Fibroblast of the aortic adventitia (primary cell): ENCODE measurements around the gene HERC2. TPM values are rescaled to one million over a fixed set of nuclear protein-coding genes. Genes with fewer than 3 reads are reported as not detected.
A peak's percentile ranks its signal among the peaks of the same experiment; 100 is the strongest.

Experiments
- DNase-seq: peaks from one replicate; pipeline ENCODE4 v3.0.0-alpha.2; 2010; ENCODE audit warnings: low read depth
- H3K4me3 ChIP-seq: 2 replicates; pipeline ENCODE4 v1.5.1; 2011; ENCODE audit warnings: low read depth, mild to moderate bottlenecking, control low read depth, low read length, moderate library complexity
- total RNA-seq: library from RNA; depleted of rRNA; stranded (reverse); fragments of >200 nt; gene quantifications from 2 replicates; pipeline ENCODE4 v1.2.3, GENCODE V29; 2012; ENCODE audit warnings: low replicate concordance
- TF ChIP-seq, protein P1 (sequence below): IDR thresholded peaks from 2 replicates; pipeline ENCODE4 v1.5.1; 2011; ENCODE audit warnings: mild to moderate bottlenecking, low read length, control low read depth, inconsistent platforms; ENCODE audit not compliant: insufficient read depth

The HERC2 gene
- total RNA-seq, 1 donor = 49.1 TPM

DNA sequence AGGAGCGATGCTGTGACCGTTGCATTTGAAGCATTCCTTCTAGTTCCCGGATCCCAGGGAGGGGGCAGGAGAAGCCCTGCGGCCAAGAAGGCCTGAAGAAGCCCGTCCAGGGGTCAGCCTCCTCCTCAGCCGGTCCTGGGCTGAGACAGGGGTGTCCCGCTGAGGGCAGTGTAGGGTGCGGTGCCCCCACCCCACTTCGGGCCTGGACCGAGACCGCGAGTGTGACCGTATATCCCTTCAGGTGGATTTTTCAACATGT lies 225.6 kb downstream of the HERC2 start:
- no peak for DNase-seq
- TF ChIP-seq, protein P1, sequence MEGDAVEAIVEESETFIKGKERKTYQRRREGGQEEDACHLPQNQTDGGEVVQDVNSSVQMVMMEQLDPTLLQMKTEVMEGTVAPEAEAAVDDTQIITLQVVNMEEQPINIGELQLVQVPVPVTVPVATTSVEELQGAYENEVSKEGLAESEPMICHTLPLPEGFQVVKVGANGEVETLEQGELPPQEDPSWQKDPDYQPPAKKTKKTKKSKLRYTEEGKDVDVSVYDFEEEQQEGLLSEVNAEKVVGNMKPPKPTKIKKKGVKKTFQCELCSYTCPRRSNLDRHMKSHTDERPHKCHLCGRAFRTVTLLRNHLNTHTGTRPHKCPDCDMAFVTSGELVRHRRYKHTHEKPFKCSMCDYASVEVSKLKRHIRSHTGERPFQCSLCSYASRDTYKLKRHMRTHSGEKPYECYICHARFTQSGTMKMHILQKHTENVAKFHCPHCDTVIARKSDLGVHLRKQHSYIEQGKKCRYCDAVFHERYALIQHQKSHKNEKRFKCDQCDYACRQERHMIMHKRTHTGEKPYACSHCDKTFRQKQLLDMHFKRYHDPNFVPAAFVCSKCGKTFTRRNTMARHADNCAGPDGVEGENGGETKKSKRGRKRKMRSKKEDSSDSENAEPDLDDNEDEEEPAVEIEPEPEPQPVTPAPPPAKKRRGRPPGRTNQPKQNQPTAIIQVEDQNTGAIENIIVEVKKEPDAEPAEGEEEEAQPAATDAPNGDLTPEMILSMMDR = no peak

GRCh38 chr15:28094732-28095521 lies 227.1 kb downstream of the HERC2 start:
- no peak for DNase-seq
- H3K4me3 ChIP-seq = peak overlapping the region; percentile 9
- TF ChIP-seq, protein P1 = no peak

More for the DNA sequence above, 225.6 kb downstream of the HERC2 start:
- peak overlapping the region; percentile 59 for H3K4me3 ChIP-seq

DNA sequence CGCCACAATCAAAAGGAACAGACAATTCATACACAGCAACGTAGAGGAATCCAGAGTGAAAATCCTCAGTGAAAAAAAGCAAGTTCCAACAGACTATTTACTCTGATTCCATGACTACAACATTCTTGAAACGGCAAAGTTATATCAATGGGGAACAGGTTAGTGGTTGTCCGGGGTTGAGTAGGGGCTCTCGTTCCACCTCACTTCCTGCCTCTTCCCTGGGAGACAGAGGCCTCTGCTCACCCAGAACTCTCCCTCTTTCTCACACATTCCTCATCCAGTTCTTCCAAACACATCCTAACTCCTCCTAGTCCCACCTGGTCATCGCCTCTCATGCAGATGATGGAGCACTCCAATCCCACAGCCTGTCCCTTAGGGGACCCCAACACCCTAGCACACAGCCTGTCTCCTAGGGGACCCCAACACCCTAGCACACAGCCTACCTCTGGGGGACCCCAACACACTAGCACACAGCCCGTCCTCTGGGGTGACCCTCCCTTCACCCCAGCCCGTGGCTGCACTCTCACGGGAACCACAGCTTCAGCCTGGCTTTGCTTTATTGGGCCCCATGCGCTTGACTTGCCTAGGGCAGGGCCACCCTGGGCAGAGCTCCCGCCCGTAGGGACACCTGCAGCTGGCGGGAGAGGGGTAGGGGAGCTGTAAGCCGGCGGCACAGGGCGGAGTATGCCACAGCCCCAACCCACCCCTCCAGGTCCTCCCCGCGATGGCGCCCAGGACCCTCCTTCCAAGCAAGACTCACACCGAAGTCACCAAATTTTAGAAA lies 228.0 kb downstream of the HERC2 start:
- H3K4me3 ChIP-seq = no peak overlapping the region
- no peak for DNase-seq
- TF ChIP-seq, protein P1 = no peak

GRCh38 chr15:28091313-28091712 lies 230.7 kb downstream of the HERC2 start:
- TF ChIP-seq, protein P1 = no peak
- DNase-seq = no peak
- H3K4me3 ChIP-seq = no peak overlapping the region

GRCh38 chr15:28086175-28086703 lies 235.7 kb downstream of the HERC2 start:
- peak; percentile 57 for DNase-seq
- TF ChIP-seq, protein P1 = peak; percentile 87
- H3K4me3 ChIP-seq = no peak overlapping the region

DNA sequence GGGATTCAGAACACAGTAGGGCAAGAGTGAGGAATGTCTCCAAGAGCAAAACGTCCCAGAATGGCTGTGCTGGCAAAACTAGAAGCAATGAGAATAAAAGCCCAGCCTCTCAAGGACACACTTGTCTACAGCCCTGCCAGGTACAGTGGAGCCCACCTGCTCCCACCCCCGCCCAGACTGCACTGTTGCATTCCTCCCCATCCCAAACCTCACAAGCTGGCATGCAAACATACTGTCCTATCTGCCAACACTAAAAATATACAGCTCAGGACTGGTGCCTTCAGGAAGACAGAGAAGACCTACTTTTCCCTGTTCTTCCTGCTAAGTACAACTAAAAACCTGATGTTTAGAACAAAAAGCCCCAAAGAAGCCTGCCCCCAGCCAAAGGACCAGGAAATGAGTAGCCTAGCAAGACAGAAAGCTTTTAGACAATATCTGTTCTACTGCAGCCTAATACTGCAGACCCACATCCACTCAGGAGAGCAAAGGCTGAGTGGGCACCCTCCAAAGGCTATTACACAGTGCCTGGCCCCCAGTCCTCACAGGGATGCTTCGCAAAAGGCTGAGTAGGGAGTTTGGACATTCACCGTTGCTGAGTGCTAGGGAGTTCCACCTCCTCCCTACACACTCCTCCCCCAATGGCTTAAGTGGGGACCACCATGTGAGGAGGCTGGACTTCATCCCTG lies 236.3 kb downstream of the HERC2 start:
- TF ChIP-seq, protein P1 = no peak
- DNase-seq = no peak
- no peak overlapping the region for H3K4me3 ChIP-seq
